Endothelial cell of umbilical vein (primary cell): ENCODE data around the gene CPNE5. TPM values are rescaled to one million over a fixed set of nuclear protein-coding genes. Genes with fewer than 3 reads are reported as not detected.

ENCODE experiments used
- BruUV-seq: library from RNA; stranded (reverse); fragments of 400-500 nt; replicated peaks from 2 replicates; lab custom pipeline; 2021; lab: Mats Ljungman, UMichigan
- CTCF ChIA-PET: fragments of 300-600, 350-600 bp; sonication (Branson Sonifier 250); formaldehyde crosslinking; loops from one replicate; lab custom pipeline; 2021; ENCODE audit warnings: antibody characterized with exemption, inconsistent platforms; lab: Charles Lee
- POLR2A ChIA-PET: fragments of 300-600, 350-600 bp; sonication (Branson Sonifier 250); formaldehyde crosslinking; loops from one replicate; lab custom pipeline; 2021; ENCODE audit warnings: antibody characterized with exemption, inconsistent platforms; lab: Charles Lee
- DNase-seq: peaks from one replicate; pipeline ENCODE4 v3.0.0-alpha.2; 2011; ENCODE audit warnings: low read depth, low spot score
- FAIRE-seq: peaks from 2 replicates; lab custom pipeline; 2011; peaks lifted over from hg19 to GRCh38; lab: Jason Lieb, UNC
- H2AFZ ChIP-seq: 2 replicates; pipeline ENCODE4 v1.6.0; 2012; ENCODE audit warnings: low read depth, low read length, control low read depth, inconsistent platforms
- H3K27ac ChIP-seq: 2 replicates; pipeline ENCODE4 v1.5.1; 2011; ENCODE audit warnings: low read depth, mild to moderate bottlenecking, control low read depth, low read length, moderate library complexity; ENCODE audit not compliant: insufficient read depth
- H3K27me3 ChIP-seq, 2 experiments: 2 replicates each; pipeline versions ENCODE4 v1.6.0 to v1.6.1; 2011; ENCODE audit warnings: low read length in 2 of 2, mixed read lengths in 1 of 2; ENCODE audit not compliant: control insufficient read depth in 2 of 2, insufficient read depth in 2 of 2
- H3K36me3 ChIP-seq, 2 experiments: 2 replicates in 1 of 2; 3 replicates in 1 of 2; pipeline ENCODE4 v1.5.1; 2011; ENCODE audit warnings: low read length in 2 of 2, mild to moderate bottlenecking in 1 of 2, moderate library complexity in 1 of 2; ENCODE audit not compliant: control insufficient read depth in 2 of 2, insufficient read depth in 2 of 2; ENCODE audit errors: extremely low read depth in 1 of 2
- H3K4me1 ChIP-seq: 3 replicates; pipeline ENCODE4 v1.5.1; 2011; ENCODE audit warnings: mild to moderate bottlenecking, low read length; ENCODE audit not compliant: control insufficient read depth, insufficient read depth; ENCODE audit errors: extremely low read depth
- H3K4me2 ChIP-seq: 2 replicates; pipeline ENCODE4 v1.6.1; 2011; ENCODE audit warnings: low read length, control low read depth, mixed read lengths; ENCODE audit not compliant: insufficient read depth
- H3K4me3 ChIP-seq, 3 experiments: fragments of 200-600 bp in 1 of 3; sonication (generic), shearing (Covaris generic) in 1 of 3; replicated peaks in 1 of 3; 2 replicates each; pipeline ENCODE4 v1.5.1; 2011 to 2016; ENCODE audit warnings: control low read depth in 3 of 3, low read length in 3 of 3, mild to moderate bottlenecking in 2 of 3, inconsistent platforms in 1 of 3, low read depth in 1 of 3, moderate library complexity in 1 of 3; ENCODE audit not compliant: insufficient read depth in 1 of 3
- H3K79me2 ChIP-seq: 2 replicates; pipeline ENCODE4 v1.6.0; 2012; ENCODE audit warnings: low read length, inconsistent platforms; ENCODE audit not compliant: control insufficient read depth, insufficient read depth
- H3K9ac ChIP-seq: replicated peaks from 2 replicates; pipeline ENCODE3; 2011; ENCODE audit warnings: low read length, control low read depth; ENCODE audit not compliant: insufficient read depth; ENCODE audit errors: extremely low read depth
- H3K9me1 ChIP-seq: replicated peaks from 3 replicates; pipeline ENCODE4 v1.6.0; 2011; ENCODE audit warnings: mild to moderate bottlenecking, low read length; ENCODE audit not compliant: control insufficient read depth, insufficient read depth; ENCODE audit errors: extremely low read depth
- H3K9me3 ChIP-seq: replicated peaks from 2 replicates; pipeline ENCODE4 v1.5.1; 2012; ENCODE audit warnings: low read length, inconsistent platforms; ENCODE audit not compliant: control insufficient read depth, insufficient read depth
- H4K20me1 ChIP-seq: replicated peaks from 2 replicates; pipeline ENCODE3; 2011; ENCODE audit warnings: mild to moderate bottlenecking, low read length; ENCODE audit not compliant: control insufficient read depth, insufficient read depth; ENCODE audit errors: extremely low read depth
- CTCF ChIP-seq, 2 donors: IDR thresholded peaks; 1 replicate in 1 of 2; 2 replicates in 1 of 2; pipeline ENCODE4 v1.5.1; 2011; ENCODE audit warnings: low read length in 2 of 2, mild to moderate bottlenecking in 2 of 2, moderate library complexity in 2 of 2, control low read depth in 1 of 2, inconsistent platforms in 1 of 2, low read depth in 1 of 2; ENCODE audit not compliant: insufficient read depth in 1 of 2; ENCODE audit errors: extremely low read depth in 1 of 2
- EZH2 ChIP-seq: IDR thresholded peaks from 2 replicates; pipeline ENCODE4 v1.6.1; 2012; ENCODE audit warnings: borderline replicate concordance, low read depth, mild to moderate bottlenecking, moderate library complexity, low read length, inconsistent platforms; ENCODE audit not compliant: severe bottlenecking
- FOS ChIP-seq: IDR thresholded peaks from 2 replicates; pipeline ENCODE4 v1.6.1; 2011; ENCODE audit warnings: mild to moderate bottlenecking, low read length, moderate library complexity, borderline replicate concordance; ENCODE audit not compliant: insufficient read depth
- GATA2 ChIP-seq: IDR thresholded peaks from 2 replicates; pipeline ENCODE4 v1.7.0; 2011; ENCODE audit warnings: low read depth, mild to moderate bottlenecking, moderate library complexity, mixed read lengths, low read length; ENCODE audit not compliant: insufficient read length, insufficient read depth
- JUN ChIP-seq: IDR thresholded peaks from 2 replicates; pipeline ENCODE4 v1.6.1; 2011; ENCODE audit warnings: borderline replicate concordance, low read depth; ENCODE audit not compliant: insufficient read length, insufficient read depth
- MYC ChIP-seq: IDR thresholded peaks from one replicate; pipeline ENCODE4 v1.6.1; 2011; ENCODE audit warnings: mild to moderate bottlenecking, low read depth, low read length
- POLR2A ChIP-seq: IDR thresholded peaks from 2 replicates; pipeline ENCODE4 v1.6.1; 2012; ENCODE audit warnings: low read depth, mild to moderate bottlenecking, control low read depth, low read length
- POLR2AphosphoS5 ChIP-seq: IDR thresholded peaks from 2 replicates; pipeline ENCODE4 v1.6.1; 2012; ENCODE audit warnings: low read depth, mild to moderate bottlenecking, control low read depth, low read length, moderate library complexity; ENCODE audit not compliant: insufficient read depth
- dilution Hi-C: fragments of 300-500 bp; cut with MboI; formaldehyde crosslinking; loops from one replicate; pipeline ENCODE4 v1.15.0; 2019; ENCODE audit warnings: low sequenced_read_pairs; ENCODE audit not compliant: extremely low pct_ligation_motif_present
- intact Hi-C: fragments of 100-400 bp; cut with micrococcal nuclease; formaldehyde crosslinking; loops from one replicate; pipeline ENCODE4 v1.10.0; 2022
- polyA plus RNA-seq, 4 experiments: library from polyadenylated mRNA; depleted of rRNA in 3 of 4; stranded (reverse) in 3 of 4; unstranded in 1 of 4; fragments of >200 nt; gene quantifications; 2 replicates each; pipeline versions ENCODE4 v1.2.1 to v1.2.3, GENCODE V29; 2011 to 2012; ENCODE audit warnings: missing spikeins in 1 of 4
- total RNA-seq: library from RNA; stranded (reverse); gene quantifications from 2 replicates; pipeline ENCODE4 v1.2.3, GENCODE V29; 2021
- TF ChIP-seq, protein P1 (sequence below): IDR thresholded peaks from 2 replicates; pipeline ENCODE4 v1.6.1; 2011; ENCODE audit not compliant: insufficient read depth, insufficient read length

Gene CPNE5
- total and polyA plus RNA-seq, 2 donors (not counting 3 experiments of a cell fraction or from before 2014, with no cell fraction given) = 18.8 to 49.4 TPM

DNA sequence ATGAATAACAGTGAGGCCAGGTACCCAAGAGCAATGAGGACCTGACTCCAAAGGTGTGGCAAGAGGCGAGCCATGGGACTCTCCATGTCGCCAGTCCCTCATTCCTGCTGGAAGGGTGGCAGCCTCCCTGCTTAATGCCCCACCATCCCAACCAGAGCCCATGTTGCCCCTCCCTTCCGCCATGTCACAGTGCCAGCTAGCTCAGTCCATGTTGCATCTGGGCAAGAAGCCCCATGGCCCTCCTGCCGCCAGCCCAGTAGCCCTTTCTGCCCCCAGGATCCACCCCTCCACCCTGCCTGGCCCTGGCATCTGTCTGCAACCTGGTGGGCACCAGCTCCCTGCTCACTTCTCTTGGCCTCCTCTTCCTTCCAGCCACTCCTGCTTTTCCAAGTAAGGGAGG, 6.0 kb upstream of the CPNE5 start:
- FAIRE-seq (no peak), DNase-seq (no peak)
- no TSS peak for BruUV-seq
- Histone ChIP-seq H3K9ac (no peak overlapping the region), H3K27ac (no peak overlapping the region), H3K9me3 (no peaks in the 10 kb centered on the region), H3K4me1 (peaks cover 23% of the 10 kb centered on the region), H3K4me3 (no peak overlapping the region), H3K36me3 (no peaks in the 10 kb centered on the region), H2AFZ (no peak overlapping the region), H3K4me2 (no peak overlapping the region), H3K79me2 (no peaks in the 10 kb centered on the region), H4K20me1 (no peaks in the 10 kb centered on the region), H3K9me1 (no peaks in the 10 kb centered on the region), H3K27me3 (no peaks in the 10 kb centered on the region)
- TF ChIP-seq POLR2A (no peak), CTCF (IDR thresholded peaks at IDR 0.05; ENCODE audit: extremely low read depth in 1 of 2, insufficient read depth in 1 of 2, low read depth in 1 of 2, low read length in 2 of 2) (no peak), GATA2 (no peak), EZH2 (no peak), FOS (no peak), MYC (no peak), JUN (no peak), POLR2AphosphoS5 (no peak)
- TF ChIP-seq, protein P1, sequence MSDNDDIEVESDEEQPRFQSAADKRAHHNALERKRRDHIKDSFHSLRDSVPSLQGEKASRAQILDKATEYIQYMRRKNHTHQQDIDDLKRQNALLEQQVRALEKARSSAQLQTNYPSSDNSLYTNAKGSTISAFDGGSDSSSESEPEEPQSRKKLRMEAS = no peak
- ChIA-PET CTCF (no interaction called here), POLR2A (no interaction called here)
- dilution Hi-C loops = no loop called here
- intact Hi-C loops = no loop called here
